NCI-H2081 treated with DMSO at 0.1 percent for 48 hours (cell line): ENCODE measurements around the gene DNAH14.
"Not testable (repeated sequence)": the region's sequence is repeated elsewhere in the genome, so short reads cannot be mapped to it uniquely, and the experiment has no call there.

Experiments used
- DNase-seq: peaks from one replicate; lab custom pipeline; 2025; lab: John Stamatoyannopoulos, UW

DNAH14 gene

GRCh38 chr1:224921354-224921753 lies 8.1 kb upstream of the DNAH14 start:
- no peak for DNase-seq

GRCh38 chr1:224922404-224923164 lies 6.9 kb upstream of the DNAH14 start:
- DNase-seq, result peak; percentile 45

GRCh38 chr1:224923726-224924125 lies 5.7 kb upstream of the DNAH14 start:
- no peak for DNase-seq

GRCh38 chr1:224927631-224928030 lies 1.8 kb upstream of the DNAH14 start:
- DNase-seq, result not testable (repeated sequence)

GRCh38 chr1:224928906-224929305 lies 569 bp upstream of the DNAH14 start:
- no peak for DNase-seq

- DNase-seq, result no peak
Observed at GRCh38 chr1:224931605-224932004, 2.1 kb downstream of the DNAH14 start.

GRCh38 chr1:224932607-224933249 lies 3.3 kb downstream of the DNAH14 start:
- no peak for DNase-seq

- no peak for DNase-seq
Observed at GRCh38 chr1:224933584-224933983, 4.1 kb downstream of the DNAH14 start.

- DNase-seq, result no peak
Observed at GRCh38 chr1:224938652-224939051, 9.2 kb downstream of the DNAH14 start.

GRCh38 chr1:224939844-224940425 lies 10.5 kb downstream of the DNAH14 start:
- DNase-seq, result no peak

- DNase-seq, result not testable (repeated sequence)
Observed at GRCh38 chr1:224940735-224941134, 11.3 kb downstream of the DNAH14 start.

GRCh38 chr1:224945651-224946348 lies 16.3 kb downstream of the DNAH14 start:
- DNase-seq, result not testable (repeated sequence)

GRCh38 chr1:224946349-224946691 lies 16.8 kb downstream of the DNAH14 start:
- DNase-seq, result not testable (repeated sequence)

- no peak for DNase-seq
Observed at GRCh38 chr1:224957696-224958095, 28.2 kb downstream of the DNAH14 start.

GRCh38 chr1:224958490-224958889 lies 29.0 kb downstream of the DNAH14 start:
- no peak for DNase-seq

GRCh38 chr1:224959115-224959514 lies 29.6 kb downstream of the DNAH14 start:
- DNase-seq, result no peak

- no peak for DNase-seq
Observed at GRCh38 chr1:224959656-224960055, 30.2 kb downstream of the DNAH14 start.

- no peak for DNase-seq
Observed at GRCh38 chr1:224980181-224980580, 50.7 kb downstream of the DNAH14 start.

- DNase-seq, result not testable (repeated sequence)
Observed at GRCh38 chr1:224981922-224982354, 52.5 kb downstream of the DNAH14 start.

GRCh38 chr1:224988042-224988441 lies 58.6 kb downstream of the DNAH14 start:
- DNase-seq, result no peak

- no peak for DNase-seq
Observed at GRCh38 chr1:224989615-224990014, 60.1 kb downstream of the DNAH14 start.

- DNase-seq, result not testable (repeated sequence)
Observed at GRCh38 chr1:224991550-224991949, 62.1 kb downstream of the DNAH14 start.

GRCh38 chr1:224995602-224996001 lies 66.1 kb downstream of the DNAH14 start:
- no peak for DNase-seq
